HepG2 (cell line): ENCODE data around the gene NCLN. TPM values are rescaled to one million over a fixed set of nuclear protein-coding genes. Genes with fewer than 3 reads are reported as not detected.

Experiments used
- ATF6 ChIP-seq: sonication (generic); formaldehyde crosslinking; conservative IDR thresholded peaks from 2 replicates; pipeline ENCODE4 v1.4.0; 2020; ENCODE audit warnings: missing genetic modification reagents
- FOXK2 ChIP-seq: fragments of 450-650 bp; IDR thresholded peaks from 2 replicates; pipeline ENCODE4 v1.6.1; 2016
- HMG20B ChIP-seq: conservative IDR thresholded peaks from 2 replicates; pipeline ENCODE4 v1.6.1; 2016; ENCODE audit warnings: missing genetic modification reagents, missing compliant biosample characterization
- NRL ChIP-seq: sonication (generic); formaldehyde crosslinking; IDR thresholded peaks from 2 replicates; pipeline ENCODE4 v1.5.0; 2020; ENCODE audit warnings: missing genetic modification reagents, mild to moderate bottlenecking, moderate library complexity, borderline replicate concordance
- PHF21A ChIP-seq: sonication (generic); formaldehyde crosslinking; IDR thresholded peaks from 2 replicates; pipeline ENCODE4 v1.5.0; 2020; ENCODE audit warnings: mild to moderate bottlenecking, missing genetic modification reagents
- RERE ChIP-seq: IDR thresholded peaks from 2 replicates; pipeline ENCODE4 v1.6.1; 2016; ENCODE audit warnings: low read depth, missing genetic modification reagents, missing compliant biosample characterization
- RFXAP ChIP-seq: sonication (generic); formaldehyde crosslinking; IDR thresholded peaks from 2 replicates; pipeline ENCODE4 v1.4.0; 2020; ENCODE audit warnings: missing genetic modification reagents, borderline replicate concordance
- SP5 ChIP-seq: IDR thresholded peaks from 2 replicates; pipeline ENCODE4 v1.6.1; 2016; ENCODE audit warnings: low read depth, borderline replicate concordance
- TFE3 ChIP-seq: IDR thresholded peaks from 2 replicates; pipeline ENCODE4 v1.6.1; 2016
- YEATS4 ChIP-seq: sonication (generic); formaldehyde crosslinking; IDR thresholded peaks from 2 replicates; pipeline ENCODE4 v1.4.0; 2020; ENCODE audit warnings: missing genetic modification reagents, borderline replicate concordance
- ZNF281 ChIP-seq: sonication (generic); formaldehyde crosslinking; IDR thresholded peaks from 2 replicates; pipeline ENCODE4 v1.4.0; 2020; ENCODE audit warnings: missing genetic modification reagents, borderline replicate concordance
- ZNF343 ChIP-seq: sonication (generic); formaldehyde crosslinking; IDR thresholded peaks from 2 replicates; pipeline ENCODE4 v1.4.0; 2020; ENCODE audit warnings: mild to moderate bottlenecking, missing genetic modification reagents
- ZNF501 ChIP-seq: sonication (generic); formaldehyde crosslinking; IDR thresholded peaks from 2 replicates; pipeline ENCODE4 v1.5.1; 2020; ENCODE audit warnings: mild to moderate bottlenecking, moderate library complexity, missing genetic modification reagents
- ZNF598 ChIP-seq: sonication (generic); formaldehyde crosslinking; IDR thresholded peaks from 2 replicates; pipeline ENCODE4 v1.5.1; 2020; ENCODE audit warnings: mild to moderate bottlenecking, missing genetic modification reagents, borderline replicate concordance
- ZNF660 ChIP-seq: sonication (generic); formaldehyde crosslinking; IDR thresholded peaks from 2 replicates; pipeline ENCODE4 v1.5.1; 2020; ENCODE audit warnings: mild to moderate bottlenecking, low read depth, missing genetic modification reagents, borderline replicate concordance
- polyA plus RNA-seq, 8 experiments: library from polyadenylated mRNA; depleted of rRNA in 3 of 8; stranded (reverse) in 7 of 8; unstranded in 1 of 8; fragments of >200 nt; fragmentation: Illumina TruSeq in 4 of 8; extraction: Trizol in 4 of 8; gene quantifications; 2 replicates each; pipeline versions ENCODE4 v1.2.1 to v1.2.3, GENCODE V29; 2011 to 2016; ENCODE audit warnings: low read depth in 4 of 8, missing spikeins in 1 of 8, mixed read lengths in 1 of 8; ENCODE audit not compliant: insufficient read depth in 1 of 8
- total RNA-seq, 5 experiments: library from RNA; depleted of rRNA; stranded (reverse); fragments of >200 nt; fragmentation: Illumina TruSeq; extraction: Trizol; gene quantifications; 2 replicates each; pipeline ENCODE4 v1.2.3, GENCODE V29; 2016; ENCODE audit warnings: low read depth in 1 of 5

The NCLN gene
- total and polyA plus RNA-seq, 2 of the 13 experiments (the other 11 are each of a cell fraction or from before 2014, with no cell fraction given), result 42.6 to 56.0 TPM

GRCh38 chr19:3243819-3244700 is 58.3 kb downstream of the NCLN start (continued):
- TF ChIP-seq RERE (CRISPR knock-in tag) (no peak), ZNF598 (CRISPR knock-in tag) (no peak), SP5 (CRISPR knock-in tag) (no peak), RFXAP (CRISPR knock-in tag) (no peak), ZNF501 (CRISPR knock-in tag) (no peak), ZNF343 (CRISPR knock-in tag) (no peak), ZNF660 (CRISPR knock-in tag) (0 out of 2 replicates have a peak, but pooled peaks have one; percentile 40), FOXK2 (peak; percentile 24; the same call in 1 of the 2 replicates), PHF21A (no peak), YEATS4 (no peak), NRL (CRISPR knock-in tag) (no peak), ATF6 (CRISPR knock-in tag) (no peak), ZNF281 (CRISPR knock-in tag) (0 out of 2 replicates have a peak, but pooled peaks have one; percentile 30), TFE3 (peak; percentile 64; the same call in 1 of the 2 replicates), HMG20B (CRISPR knock-in tag) (no peak)
